ENCODE data around the gene NAA80. TPM values are rescaled to one million over a fixed set of nuclear protein-coding genes. Genes with fewer than 3 reads are reported as not detected.
"Not testable (repeated sequence)": the region's sequence is repeated elsewhere in the genome, so short reads cannot be mapped to it uniquely, and the experiment has no call there.

NAA80 gene
- total RNA-seq, 1 donor from 2014 or later: 38.8 TPM

DNA sequence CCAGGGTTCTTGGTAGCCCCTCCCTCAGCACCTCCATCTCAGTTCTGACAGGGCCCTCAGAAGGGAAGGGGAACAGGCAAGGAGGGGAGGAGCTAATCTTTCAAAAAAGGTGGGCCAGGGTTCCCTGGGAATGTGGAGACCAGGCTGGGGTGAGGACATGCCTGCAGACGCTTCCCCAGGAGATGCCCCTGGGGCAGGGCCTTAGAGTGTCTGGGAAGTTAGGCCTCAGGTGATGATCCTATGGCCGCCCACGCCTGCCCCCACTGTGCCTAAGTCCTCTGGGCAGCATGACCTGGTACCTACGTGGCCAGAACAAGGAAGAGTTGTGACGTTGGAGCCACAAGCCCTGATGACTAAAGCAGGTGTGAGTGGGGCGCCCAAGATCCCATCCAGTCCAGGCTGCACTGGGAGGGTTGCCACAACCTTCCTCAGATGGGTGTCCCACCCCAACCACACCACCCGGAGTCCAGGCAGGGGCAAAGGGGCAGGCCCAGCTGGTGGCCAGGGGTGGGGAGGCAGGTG, 34.2 kb downstream of the NAA80 start:
- H3K27me3 ChIP-seq: no peaks in the 10 kb centered on the region
- peaks cover 33 to 66% of the 10 kb centered on the region in 2 donors for H3K4me1 ChIP-seq
- intact Hi-C loops (cut with DNase I): loop anchor here (2.0 kb wide), 2 partner anchors 26 to 34 kb away; partner anchors contain the start of genes HYAL3 and NAA80
- no peaks in the 10 kb centered on the region for H3K9me3 ChIP-seq
- H3K27ac ChIP-seq: peak overlapping the region; percentile 97 to 99
- no peak for DNase-seq (ENCODE audit: low spot score in 2 of 2)
- H3K36me3 ChIP-seq: no peaks in the 10 kb centered on the region
- H3K4me3 ChIP-seq: no peak overlapping the region
- TF ChIP-seq, protein P1, sequence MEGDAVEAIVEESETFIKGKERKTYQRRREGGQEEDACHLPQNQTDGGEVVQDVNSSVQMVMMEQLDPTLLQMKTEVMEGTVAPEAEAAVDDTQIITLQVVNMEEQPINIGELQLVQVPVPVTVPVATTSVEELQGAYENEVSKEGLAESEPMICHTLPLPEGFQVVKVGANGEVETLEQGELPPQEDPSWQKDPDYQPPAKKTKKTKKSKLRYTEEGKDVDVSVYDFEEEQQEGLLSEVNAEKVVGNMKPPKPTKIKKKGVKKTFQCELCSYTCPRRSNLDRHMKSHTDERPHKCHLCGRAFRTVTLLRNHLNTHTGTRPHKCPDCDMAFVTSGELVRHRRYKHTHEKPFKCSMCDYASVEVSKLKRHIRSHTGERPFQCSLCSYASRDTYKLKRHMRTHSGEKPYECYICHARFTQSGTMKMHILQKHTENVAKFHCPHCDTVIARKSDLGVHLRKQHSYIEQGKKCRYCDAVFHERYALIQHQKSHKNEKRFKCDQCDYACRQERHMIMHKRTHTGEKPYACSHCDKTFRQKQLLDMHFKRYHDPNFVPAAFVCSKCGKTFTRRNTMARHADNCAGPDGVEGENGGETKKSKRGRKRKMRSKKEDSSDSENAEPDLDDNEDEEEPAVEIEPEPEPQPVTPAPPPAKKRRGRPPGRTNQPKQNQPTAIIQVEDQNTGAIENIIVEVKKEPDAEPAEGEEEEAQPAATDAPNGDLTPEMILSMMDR (IDR thresholded peaks at IDR 0.05): no peak

DNA sequence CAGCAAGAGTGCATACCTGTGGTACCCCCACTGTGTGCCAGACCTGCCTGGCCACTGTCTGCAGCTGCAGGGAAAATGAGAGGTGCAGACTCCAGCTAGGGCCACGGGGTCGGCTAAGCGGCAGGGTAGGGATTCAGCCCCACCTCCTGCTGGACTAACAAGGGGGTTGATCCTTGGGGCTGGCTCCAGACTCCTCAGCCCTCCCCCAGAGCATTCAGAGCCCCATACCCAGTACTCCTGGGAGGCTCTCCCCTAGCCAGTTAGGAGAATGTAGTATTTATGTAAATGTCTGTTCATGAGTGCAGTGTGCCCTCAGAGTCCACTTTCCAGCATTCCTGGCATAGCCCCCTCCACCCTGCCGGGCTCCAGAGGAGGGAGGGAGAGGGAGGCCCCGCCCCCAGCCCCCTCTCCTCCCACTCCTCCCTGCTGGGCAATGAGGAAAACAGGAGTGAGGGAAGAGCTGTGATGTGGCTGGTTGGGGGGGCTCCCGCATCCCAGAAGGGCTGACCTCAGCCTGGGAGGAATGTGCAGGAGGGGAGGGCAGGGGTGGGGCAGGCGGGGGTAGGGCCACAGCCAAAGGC, 34.7 kb downstream of the NAA80 start:
- DNase-seq (ENCODE audit: low spot score in 2 of 2): peak; percentile 69 to 95
- H3K27ac ChIP-seq: peak overlapping the region; percentile 97 to 99
- TF ChIP-seq, protein P1 (IDR thresholded peaks at IDR 0.05): no peak
- H3K27me3 ChIP-seq: no peaks in the 10 kb centered on the region
- intact Hi-C loops (cut with DNase I): loop anchor here (2.0 kb wide), 2 partner anchors 26 to 34 kb away; partner anchors contain the start of genes HYAL3 and NAA80
- H3K4me1 ChIP-seq: peaks cover 35 to 64% of the 10 kb centered on the region in 2 donors
- peak overlapping the region in 1 of 2 donors; percentile 3 for H3K4me3 ChIP-seq
- no peaks in the 10 kb centered on the region for H3K36me3 ChIP-seq
- no peaks in the 10 kb centered on the region for H3K9me3 ChIP-seq

GRCh38 chr3:50263478-50264382, 35.5 kb downstream of the NAA80 start:
- Histone ChIP-seq H3K4me3 (peak overlapping the region in 1 of 2 donors; percentile 3), H3K4me1 (peaks cover 33 to 60% of the 10 kb centered on the region in 2 donors), H3K27me3 (no peaks in the 10 kb centered on the region), H3K9me3 (no peaks in the 10 kb centered on the region), H3K27ac (peak overlapping the region; percentile 97 to 99), H3K36me3 (peaks cover under 1 to 2% of the 10 kb centered on the region in 2 donors)
- TF ChIP-seq, protein P1 (IDR thresholded peaks at IDR 0.05): no peak
- intact Hi-C loops (cut with DNase I): loop anchor here (2.0 kb wide), 2 partner anchors 25 to 35 kb away; partner anchors contain the start of genes HYAL3 and NAA80
- no peak for DNase-seq (ENCODE audit: low spot score in 2 of 2)

DNA sequence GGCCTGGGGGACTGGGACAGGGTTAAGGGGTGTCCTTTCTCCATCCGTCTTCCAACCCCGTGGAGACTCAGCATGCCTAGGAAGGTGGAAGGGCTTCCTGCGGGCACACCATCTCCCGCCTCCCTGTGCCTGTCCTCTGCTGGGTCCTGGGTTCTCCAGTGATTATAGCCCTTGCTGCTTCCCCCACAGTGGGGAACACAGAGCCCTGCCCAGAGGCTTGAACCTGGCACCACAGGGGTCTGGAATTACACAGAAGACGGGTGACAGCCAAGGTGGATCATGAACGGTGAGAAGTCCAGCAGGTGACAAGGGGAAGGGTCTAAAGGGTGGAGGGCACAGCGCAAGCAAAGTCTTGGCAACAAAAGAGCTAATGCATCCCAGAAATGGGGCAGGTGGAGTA, 36.4 kb downstream of the NAA80 start:
- Histone ChIP-seq H3K9me3 (no peaks in the 10 kb centered on the region), H3K4me3 (no peak overlapping the region), H3K27ac (peak overlapping the region; percentile 97 to 99), H3K27me3 (no peaks in the 10 kb centered on the region), H3K36me3 (peaks cover 10 to 12% of the 10 kb centered on the region in 2 donors), H3K4me1 (peaks cover 33 to 56% of the 10 kb centered on the region in 2 donors)
- intact Hi-C loops (cut with DNase I): no loop called here
- no peak for DNase-seq (ENCODE audit: low spot score in 2 of 2)
- TF ChIP-seq, protein P1 (IDR thresholded peaks at IDR 0.05): no peak

- H3K9me3 ChIP-seq; intact Hi-C loops (cut with DNase I); DNase-seq (ENCODE audit: low spot score in 2 of 2); H3K27me3 ChIP-seq; H3K4me3 ChIP-seq: not testable (repeated sequence)
- H3K4me1 ChIP-seq: peaks cover 33 to 52% of the 10 kb centered on the region in 2 donors
- H3K27ac ChIP-seq: peak overlapping the region; percentile 97 to 99
- peaks cover 16 to 18% of the 10 kb centered on the region in 2 donors for H3K36me3 ChIP-seq
These were observed 37.0 kb downstream of the NAA80 start for GRCh38 chr3:50262200-50262599.
